Stomach (tissue), 9 donors: Measurements from ENCODE around the gene PRLHR. TPM values are rescaled to one million over a fixed set of nuclear protein-coding genes. Genes with fewer than 3 reads are reported as not detected.

Source experiments
- DNase-seq, 2 donors: peaks; one replicate each; pipeline versions ENCODE4 v3.0.0 to v3.0.0-alpha.2; 2013 to 2019
- H3K27ac ChIP-seq, 5 donors: fragments of 200-600 bp in 4 of 5; sonication (generic) in 4 of 5; one replicate each; pipeline ENCODE4 v1.5.1; 2013 to 2019; ENCODE audit warnings: mild to moderate bottlenecking in 1 of 5, moderate library complexity in 1 of 5
- H3K27me3 ChIP-seq, 3 donors: fragments of 200-600 bp; sonication (generic); one replicate each; pipeline ENCODE4 v1.5.1; 2017 to 2019; ENCODE audit warnings: mixed run types in 1 of 3
- H3K36me3 ChIP-seq, 4 donors: fragments of 200-600 bp; sonication (generic); 1 replicate in 3 of 4; 2 replicates in 1 of 4; pipeline ENCODE4 v1.5.1; 2016 to 2019
- H3K4me1 ChIP-seq, 4 donors: fragments of 200-600 bp; sonication (generic); one replicate each; pipeline ENCODE4 v1.5.1; 2016 to 2019
- H3K4me3 ChIP-seq, 4 donors: fragments of 200-600 bp; sonication (generic) in 3 of 4; one replicate each; pipeline ENCODE4 v1.5.1; 2016 to 2019; ENCODE audit warnings: mild to moderate bottlenecking in 1 of 4
- H3K9me3 ChIP-seq, 4 donors: fragments of 200-600 bp; sonication (generic); one replicate each; pipeline ENCODE4 v1.5.1; 2016 to 2019
- EP300 ChIP-seq: sonication (generic); formaldehyde crosslinking; IDR thresholded peaks from one replicate; pipeline ENCODE4 v1.6.1; 2017; ENCODE audit warnings: antibody characterized with exemption
- POLR2A ChIP-seq, 4 donors: fragments of 450-650 bp; IDR thresholded peaks; one replicate each; pipeline ENCODE4 v1.6.1; 2016; ENCODE audit warnings: antibody characterized with exemption in 4 of 4, control low read depth in 2 of 4, mild to moderate bottlenecking in 1 of 4, moderate library complexity in 1 of 4
- POLR2AphosphoS5 ChIP-seq, 3 donors: sonication (generic); formaldehyde crosslinking; IDR thresholded peaks; one replicate each; pipeline ENCODE4 v1.6.1; 2016; ENCODE audit warnings: antibody characterized with exemption in 3 of 3
- WGBS, 5 donors: extraction: QIAGEN DNeasy Blood & Tissue Kit in 3 of 5; methylation state at CpG; one replicate each; pipeline versions ENCODE4 v1.1.5 to v1.1.7; 2013 to 2018; 5-methylcytosine and 5-hydroxymethylcytosine counted together
- intact Hi-C: fragments of 100-400 bp; cut with DNase I; formaldehyde crosslinking; loops from one replicate; pipeline ENCODE4 v1.15.1; 2023; ENCODE audit warnings: low total_unique reads
- polyA plus RNA-seq, 3 donors: library from polyadenylated mRNA; stranded (reverse); fragments of 200-250 nt; gene quantifications; one replicate each; pipeline ENCODE4 v1.2.3, GENCODE V29; 2013
- total RNA-seq, 5 donors: library from RNA; depleted of rRNA; stranded (reverse); fragments of >200 nt; gene quantifications; one replicate each; pipeline versions ENCODE4 v1.1.0 to v1.2.3, GENCODE V29; 2014 to 2016
- TF ChIP-seq, protein P1 (sequence below), 7 experiments: fragments of 450-650 bp in 4 of 7; fragments of 200-600 bp in 3 of 7; sonication (generic) in 3 of 7; IDR thresholded peaks; one replicate each; pipeline ENCODE4 v1.5.1; 2016 to 2019; ENCODE audit warnings: antibody characterized with exemption in 7 of 7, control low read depth in 2 of 7, mild to moderate bottlenecking in 1 of 7
- donor health status: healthy with polysubstance abuse.
- donor health status: Bipolar disorder and iron deficiency.
- donor health status: healthy.

PRLHR gene
- total and polyA plus RNA-seq, 8 donors: under 0.01 to 0.43 (median 0.21) TPM; not detected in 4

- DNase-seq: no peak
- Histone ChIP-seq H3K4me3 (no peak overlapping the region), H3K4me1 (no peaks in the 10 kb centered on the region), H3K36me3 (no peaks in the 10 kb centered on the region), H3K27ac (no peak overlapping the region), H3K9me3 (no peaks in the 10 kb centered on the region), H3K27me3 (peaks cover 0 to 28% (median 4%) of the 10 kb centered on the region in 3 donors)
- 89 to 100% (median 93%) methylated on average over 1 of the region's 1 CpG for WGBS, 5 donors
- no peak for TF ChIP-seq POLR2A (IDR thresholded peaks at IDR 0.05)
- TF ChIP-seq, protein P1, sequence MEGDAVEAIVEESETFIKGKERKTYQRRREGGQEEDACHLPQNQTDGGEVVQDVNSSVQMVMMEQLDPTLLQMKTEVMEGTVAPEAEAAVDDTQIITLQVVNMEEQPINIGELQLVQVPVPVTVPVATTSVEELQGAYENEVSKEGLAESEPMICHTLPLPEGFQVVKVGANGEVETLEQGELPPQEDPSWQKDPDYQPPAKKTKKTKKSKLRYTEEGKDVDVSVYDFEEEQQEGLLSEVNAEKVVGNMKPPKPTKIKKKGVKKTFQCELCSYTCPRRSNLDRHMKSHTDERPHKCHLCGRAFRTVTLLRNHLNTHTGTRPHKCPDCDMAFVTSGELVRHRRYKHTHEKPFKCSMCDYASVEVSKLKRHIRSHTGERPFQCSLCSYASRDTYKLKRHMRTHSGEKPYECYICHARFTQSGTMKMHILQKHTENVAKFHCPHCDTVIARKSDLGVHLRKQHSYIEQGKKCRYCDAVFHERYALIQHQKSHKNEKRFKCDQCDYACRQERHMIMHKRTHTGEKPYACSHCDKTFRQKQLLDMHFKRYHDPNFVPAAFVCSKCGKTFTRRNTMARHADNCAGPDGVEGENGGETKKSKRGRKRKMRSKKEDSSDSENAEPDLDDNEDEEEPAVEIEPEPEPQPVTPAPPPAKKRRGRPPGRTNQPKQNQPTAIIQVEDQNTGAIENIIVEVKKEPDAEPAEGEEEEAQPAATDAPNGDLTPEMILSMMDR (IDR thresholded peaks at IDR 0.05): no peak
- TF ChIP-seq EP300: no peak
- no peak for TF ChIP-seq POLR2AphosphoS5 (IDR thresholded peaks at IDR 0.05)
- intact Hi-C loops: no loop called here
Measured at GRCh38 chr10:118542745-118543144, 52.7 kb downstream of the PRLHR start.

DNA sequence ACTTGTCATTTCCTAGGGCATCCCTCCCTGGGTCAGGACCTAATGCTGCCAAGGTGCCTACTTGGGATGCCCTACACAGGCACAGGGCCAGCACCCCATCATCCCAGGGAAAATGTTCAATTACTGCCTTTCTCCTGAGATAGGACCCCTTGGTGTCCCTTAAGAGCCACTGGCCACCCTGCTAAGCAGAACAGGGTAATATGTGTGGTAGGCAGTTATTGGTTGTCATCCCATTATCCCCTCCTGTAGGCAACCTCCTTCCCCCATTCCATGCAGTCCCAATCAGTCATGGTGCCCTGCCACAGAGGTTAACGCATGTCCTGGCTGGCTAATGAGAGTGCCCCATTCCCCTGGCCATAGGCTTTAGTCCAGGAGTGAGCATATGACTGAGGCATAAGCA, 53.2 kb downstream of the PRLHR start:
- TF ChIP-seq, protein P1 (IDR thresholded peaks at IDR 0.05): no peak
- no peak for TF ChIP-seq POLR2AphosphoS5 (IDR thresholded peaks at IDR 0.05)
- TF ChIP-seq EP300: no peak
- no peak for TF ChIP-seq POLR2A (IDR thresholded peaks at IDR 0.05)
- intact Hi-C loops: no loop called here
- no peak overlapping the region for H3K27ac ChIP-seq
- WGBS, 5 donors: 61 to 100% (median 96%) methylated on average over 1 of the region's 1 CpG
- H3K9me3 ChIP-seq: no peaks in the 10 kb centered on the region
- no peak for DNase-seq
- no peak overlapping the region for H3K4me3 ChIP-seq
- no peaks in the 10 kb centered on the region for H3K36me3 ChIP-seq
- H3K4me1 ChIP-seq: no peaks in the 10 kb centered on the region
- H3K27me3 ChIP-seq: peaks cover 0 to 28% (median 4%) of the 10 kb centered on the region in 3 donors

- DNase-seq: no peak
- TF ChIP-seq, protein P1 (IDR thresholded peaks at IDR 0.05): no peak
- TF ChIP-seq POLR2AphosphoS5 (IDR thresholded peaks at IDR 0.05): no peak
- TF ChIP-seq POLR2A (IDR thresholded peaks at IDR 0.05): no peak
- TF ChIP-seq EP300: no peak
- Histone ChIP-seq H3K4me3 (no peak overlapping the region), H3K27me3 (peaks cover 0 to 28% (median 4%) of the 10 kb centered on the region in 3 donors), H3K36me3 (no peaks in the 10 kb centered on the region), H3K9me3 (no peaks in the 10 kb centered on the region), H3K27ac (no peak overlapping the region), H3K4me1 (no peaks in the 10 kb centered on the region)
- intact Hi-C loops: no loop called here
- WGBS, 5 donors: 86 to 95% (median 93%) methylated on average over 3 of the region's 3 CpGs
Measured at GRCh38 chr10:118541718-118542117, 53.7 kb downstream of the PRLHR start.

Other genes with a start within 250 kb of the PRLHR start
- 10 to 100 TPM; 17.4 to 76.9 (median 20.4) TPM for gene CACUL1, start 159.3 kb upstream of the PRLHR start, total RNA-seq
- 1 to 10 TPM; 5.1 to 5.3 (median 5.3) TPM for gene CACUL1, start 159.3 kb upstream of the PRLHR start, polyA plus RNA-seq